ENCODE results near the gene ANKRA2.

DNA sequence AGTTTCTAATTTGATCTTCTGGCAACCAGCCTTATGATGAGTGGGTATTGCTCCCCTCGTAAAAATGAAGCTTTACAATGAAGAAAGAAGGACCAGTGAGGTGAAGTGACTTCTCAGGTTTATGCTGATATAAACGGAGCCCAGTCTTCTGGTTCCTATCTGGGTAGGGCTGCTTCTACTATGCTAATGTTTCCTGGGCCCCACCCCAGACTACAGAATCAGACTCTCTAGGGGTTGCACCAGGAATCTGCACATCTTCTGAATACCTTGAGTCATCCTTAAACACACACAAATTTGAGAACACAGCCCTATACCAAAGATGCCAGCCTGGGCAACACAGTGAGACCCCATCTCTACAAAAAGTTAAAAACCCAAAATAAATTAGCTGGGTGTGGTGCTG lies 51.0 kb downstream of the ANKRA2 start:
- TF ChIP-seq CTCF (IDR thresholded peaks at IDR 0.05; ENCODE audit: extremely low read depth in 1 of 2, insufficient read depth in 1 of 2, low read depth in 1 of 2, low read length in 2 of 2) = no peak
- TF ChIP-seq EZH2 (IDR thresholded peaks at IDR 0.05; ENCODE audit: borderline replicate concordance, low read depth, low read length, severe bottlenecking) = no peak
- TF ChIP-seq POLR2A (IDR thresholded peaks at IDR 0.05; ENCODE audit: low read depth, low read length) = no peak
- TF ChIP-seq FOS (IDR thresholded peaks at IDR 0.05; ENCODE audit: borderline replicate concordance, insufficient read depth, low read length) = no peak
- no peak for TF ChIP-seq GATA2 (IDR thresholded peaks at IDR 0.05; ENCODE audit: insufficient read depth, insufficient read length, low read depth, low read length)
- no peak for TF ChIP-seq MAX (IDR thresholded peaks at IDR 0.05; ENCODE audit: insufficient read depth, insufficient read length)
